CD14-positive monocyte (primary cell): ENCODE data around the gene PDE11A. TPM values are rescaled to one million over a fixed set of nuclear protein-coding genes. Genes with fewer than 3 reads are reported as not detected.

Experiments used
- DNase-seq, 3 donors: peaks; one replicate each; pipeline ENCODE4 v3.0.0-alpha.2; 2011 to 2022
- H2AFZ ChIP-seq: 2 replicates; pipeline ENCODE4 v1.6.0; 2012; ENCODE audit warnings: mild to moderate bottlenecking, low read depth, low read length, inconsistent platforms; ENCODE audit not compliant: insufficient read depth, poor library complexity, severe bottlenecking
- H3K27ac ChIP-seq, 2 donors: 1 replicate in 1 of 2; 2 replicates in 1 of 2; pipeline ENCODE4 v1.5.1; 2012 to 2013; ENCODE audit warnings: low read length in 2 of 2, control low read depth in 1 of 2, inconsistent platforms in 1 of 2, low read depth in 1 of 2, mild to moderate bottlenecking in 1 of 2
- H3K27me3 ChIP-seq, 2 donors: one replicate each; pipeline versions ENCODE4 v1.6.0 to v1.6.1; 2011 to 2013; ENCODE audit warnings: low read length in 2 of 2; ENCODE audit not compliant: control insufficient read depth in 2 of 2, insufficient read depth in 2 of 2
- H3K36me3 ChIP-seq, 2 donors: replicated peaks in 1 of 2; 1 replicate in 1 of 2; 2 replicates in 1 of 2; pipeline versions ENCODE4 v1.5.1 to v1.6.1; 2012 to 2013; ENCODE audit warnings: low read length in 2 of 2, control low read depth in 1 of 2, inconsistent platforms in 1 of 2, mild to moderate bottlenecking in 1 of 2; ENCODE audit not compliant: insufficient read depth in 2 of 2, control insufficient read depth in 1 of 2
- H3K4me1 ChIP-seq, 2 donors: 1 replicate in 1 of 2; 2 replicates in 1 of 2; pipeline versions ENCODE4 v1.5.1 to v1.6.1; 2012 to 2013; ENCODE audit warnings: low read length in 2 of 2, control low read depth in 1 of 2, inconsistent platforms in 1 of 2, mild to moderate bottlenecking in 1 of 2, moderate library complexity in 1 of 2; ENCODE audit not compliant: insufficient read depth in 2 of 2, control insufficient read depth in 1 of 2
- H3K4me2 ChIP-seq: replicated peaks from 2 replicates; pipeline ENCODE3; 2012; ENCODE audit warnings: low read length, moderate library complexity, mild to moderate bottlenecking; ENCODE audit not compliant: poor library complexity, severe bottlenecking; ENCODE audit errors: extremely low read depth
- H3K4me3 ChIP-seq, 3 experiments: fragments of 200-600 bp in 1 of 3; sonication (generic) in 1 of 3; replicated peaks in 1 of 3; 1 replicate in 2 of 3; 2 replicates in 1 of 3; pipeline ENCODE4 v1.5.1; 2011 to 2013; ENCODE audit warnings: low read length in 3 of 3, mild to moderate bottlenecking in 3 of 3, control low read depth in 2 of 3, low read depth in 2 of 3, inconsistent platforms in 1 of 3, moderate library complexity in 1 of 3
- H3K79me2 ChIP-seq: 2 replicates; pipeline ENCODE4 v1.6.0; 2012; ENCODE audit warnings: mild to moderate bottlenecking, control low read depth, inconsistent platforms, low read length, moderate library complexity; ENCODE audit not compliant: insufficient read depth
- H3K9ac ChIP-seq: 2 replicates; pipeline ENCODE4 v1.6.0; 2017; ENCODE audit warnings: low read length, mild to moderate bottlenecking; ENCODE audit not compliant: insufficient read depth, poor library complexity, severe bottlenecking
- H3K9me3 ChIP-seq, 2 donors: replicated peaks in 1 of 2; 1 replicate in 1 of 2; 2 replicates in 1 of 2; pipeline versions ENCODE4 v1.5.1 to v1.6.1; 2012 to 2013; ENCODE audit warnings: low read length in 2 of 2, control low read depth in 1 of 2; ENCODE audit not compliant: control insufficient read depth in 1 of 2, insufficient read depth in 1 of 2
- H4K20me1 ChIP-seq: 2 replicates; pipeline ENCODE4 v1.6.0; 2012; ENCODE audit warnings: mild to moderate bottlenecking, low read length, control low read depth, moderate library complexity; ENCODE audit not compliant: insufficient read depth
- H3K27ac Mint-ChIP-seq, 7 donors: one replicate each; pipeline ENCODE4 v1.8.0; 2020; ENCODE audit warnings: mild to moderate bottlenecking in 7 of 7, mixed read lengths in 7 of 7, moderate library complexity in 6 of 7, inconsistent platforms in 2 of 7
- H3K27me3 Mint-ChIP-seq, 3 donors: one replicate each; pipeline ENCODE4 v1.8.0; 2021 to 2022; ENCODE audit warnings: low read depth in 3 of 3, mild to moderate bottlenecking in 3 of 3, mixed read lengths in 3 of 3, moderate library complexity in 3 of 3, inconsistent platforms in 1 of 3
- H3K36me3 Mint-ChIP-seq, 2 donors: one replicate each; pipeline ENCODE4 v1.8.0; 2020; ENCODE audit warnings: mixed read lengths in 2 of 2, inconsistent platforms in 1 of 2, mild to moderate bottlenecking in 1 of 2
- H3K4me1 Mint-ChIP-seq: one replicate; pipeline ENCODE4 v1.8.0; 2020; ENCODE audit warnings: mild to moderate bottlenecking, mixed read lengths
- H3K4me3 Mint-ChIP-seq, 2 donors: one replicate each; pipeline ENCODE4 v1.8.0; 2020; ENCODE audit warnings: mild to moderate bottlenecking in 2 of 2, mixed read lengths in 2 of 2, moderate library complexity in 1 of 2
- H3K9me3 Mint-ChIP-seq, 7 donors: one replicate each; pipeline ENCODE4 v1.8.0; 2020 to 2022; ENCODE audit warnings: mixed read lengths in 7 of 7, mild to moderate bottlenecking in 6 of 7, moderate library complexity in 6 of 7, inconsistent platforms in 2 of 7
- CTCF ChIP-seq: fragments of 200-600 bp; IDR thresholded peaks from one replicate; pipeline ENCODE4 v1.8.0; 2022; ENCODE audit warnings: antibody characterized with exemption, mild to moderate bottlenecking
- WGBS: methylation state at CpG from one replicate; pipeline ENCODE4 v1.1.5; 2013; ENCODE audit warnings: missing lambda C conversion rate; ENCODE audit not compliant: insufficient coverage; 5-methylcytosine and 5-hydroxymethylcytosine counted together
- intact Hi-C, 2 donors: fragments of 100-400 bp; cut with micrococcal nuclease; formaldehyde crosslinking; loops; one replicate each; pipeline versions ENCODE4 v1.15.0 to v1.15.1; 2023
- polyA plus RNA-seq, 3 donors: library from polyadenylated mRNA; depleted of rRNA in 1 of 3; unstranded in 2 of 3; stranded (reverse) in 1 of 3; fragments of 300-500 nt in 2 of 3; fragments of >200 nt in 1 of 3; fragmentation: Illumina TruSeq in 2 of 3; gene quantifications; 1 replicate in 2 of 3; 2 replicates in 1 of 3; pipeline ENCODE4 v1.2.3, GENCODE V29; 2012 to 2021

PDE11A gene
- polyA plus RNA-seq, 3 donors, result not detected

GRCh38 chr2:178101321-178102079, 28.9 kb upstream of the PDE11A start:
- Mint-ChIP-seq H3K9me3 (peaks cover 0 to 7% (median 3%) of the 10 kb centered on the region in 7 donors), H3K27ac (no peak overlapping the region), H3K36me3 (no peaks in the 10 kb centered on the region), H3K27me3 (peaks cover 0 to 4% (median 3%) of the 10 kb centered on the region in 3 donors), H3K4me3 (no peak overlapping the region), H3K4me1 (no peaks in the 10 kb centered on the region)
- no peak for TF ChIP-seq CTCF
- Histone ChIP-seq H3K79me2 (no peaks in the 10 kb centered on the region), H3K27me3 (no peaks in the 10 kb centered on the region), H4K20me1 (no peaks in the 10 kb centered on the region), H2AFZ (no peak overlapping the region), H3K36me3 (no peaks in the 10 kb centered on the region), H3K4me1 (no peaks in the 10 kb centered on the region), H3K4me2 (no peak overlapping the region), H3K27ac (no peak overlapping the region), H3K9ac (no peak overlapping the region), H3K4me3 (no peak overlapping the region), H3K9me3 (no peaks in the 10 kb centered on the region)
- no peak for DNase-seq
- intact Hi-C loops, result no loop called here
- WGBS, result 100% methylated on average over 2 of the region's 3 CpGs

GRCh38 chr2:178093471-178093870, 20.9 kb upstream of the PDE11A start:
- Mint-ChIP-seq H3K4me3 (no peak overlapping the region), H3K4me1 (no peaks in the 10 kb centered on the region), H3K27me3 (peaks cover 0 to 2% (median 1%) of the 10 kb centered on the region in 3 donors), H3K27ac (no peak overlapping the region), H3K9me3 (peaks cover 5 to 19% (median 8%) of the 10 kb centered on the region in 7 donors), H3K36me3 (no peaks in the 10 kb centered on the region)
- no peak overlapping the region for H3K4me2 ChIP-seq
- H3K9me3 ChIP-seq, result peaks cover 6 to 10% of the 10 kb centered on the region in 2 donors
- no peaks in the 10 kb centered on the region for H3K36me3 ChIP-seq
- H3K27ac ChIP-seq, result no peak overlapping the region
- no peaks in the 10 kb centered on the region for H3K27me3 ChIP-seq
- no peak overlapping the region for H2AFZ ChIP-seq
- no peaks in the 10 kb centered on the region for H4K20me1 ChIP-seq
- H3K4me3 ChIP-seq, result no peak overlapping the region
- no peak for TF ChIP-seq CTCF
- intact Hi-C loops, result no loop called here
- H3K4me1 ChIP-seq, result no peaks in the 10 kb centered on the region
- DNase-seq, result no peak
- H3K9ac ChIP-seq, result no peak overlapping the region
- no peaks in the 10 kb centered on the region for H3K79me2 ChIP-seq
